Psoas muscle (tissue), 8 donors: ENCODE data around the gene EMILIN2. TPM values are rescaled to one million over a fixed set of nuclear protein-coding genes. Genes with fewer than 3 reads are reported as not detected.

ENCODE experiments used
- ATAC-seq, 4 donors: fragments of 200-7000 bp; cut with Tn5 transposase; one replicate each; pipeline ENCODE4 v1.9.1; 2020; ENCODE audit warnings: moderate library complexity in 3 of 4, mild to moderate bottlenecking in 2 of 4
- DNase-seq, 2 donors: peaks; one replicate each; pipeline ENCODE4 v3.0.0-alpha.2; 2020
- H3K27ac ChIP-seq: fragments of 200-600 bp; one replicate; pipeline ENCODE4 v1.8.0; 2022
- H3K27me3 ChIP-seq, 3 donors: fragments of 200-600 bp in 1 of 3; one replicate each; pipeline versions ENCODE4 v1.6.1 to v1.8.0; 2013 to 2022; ENCODE audit warnings: low read length in 2 of 3, mild to moderate bottlenecking in 2 of 3, moderate library complexity in 1 of 3; ENCODE audit not compliant: insufficient read depth in 3 of 3
- H3K36me3 ChIP-seq, 2 donors: fragments of 200-600 bp in 1 of 2; one replicate each; pipeline versions ENCODE4 v1.6.1 to v1.8.0; 2013 to 2022; ENCODE audit warnings: low read depth in 1 of 2, mild to moderate bottlenecking in 1 of 2, moderate library complexity in 1 of 2; ENCODE audit not compliant: insufficient read depth in 1 of 2
- H3K4me1 ChIP-seq: fragments of 200-600 bp; one replicate; pipeline ENCODE4 v1.8.0; 2022
- H3K4me3 ChIP-seq: fragments of 200-600 bp; one replicate; pipeline ENCODE4 v1.8.0; 2022; ENCODE audit warnings: mild to moderate bottlenecking
- H3K9me3 ChIP-seq: fragments of 200-600 bp; one replicate; pipeline ENCODE4 v1.8.0; 2022
- WGBS, 3 donors: extraction: QIAGEN DNeasy Blood & Tissue Kit; methylation state at CpG; one replicate each; pipeline versions ENCODE4 v1.1.6 to v1.1.7; 2013; 5-methylcytosine and 5-hydroxymethylcytosine counted together
- intact Hi-C, 2 donors: fragments of 100-400 bp; cut with DNase I; formaldehyde crosslinking; loops; one replicate each; pipeline versions ENCODE4 v1.11.0 to v1.14.2; 2022
- polyA plus RNA-seq, 3 donors: library from polyadenylated mRNA; stranded (reverse); fragments of 200-250 nt; gene quantifications; one replicate each; pipeline ENCODE4 v1.2.3, GENCODE V29; 2013
- total RNA-seq, 4 donors: library from RNA; stranded (reverse); fragmentation: NEBNext Ultra II Directional in 2 of 4; extraction: Animal tissue kit (Norgen Biotek cat#: 25700) in 2 of 4; gene quantifications; one replicate each; pipeline versions ENCODE4 v1.2.1 to v1.2.4, GENCODE V29; 2021 to 2023
- TF ChIP-seq, protein P1 (sequence below): fragments of 200-600 bp; IDR thresholded peaks from one replicate; pipeline ENCODE4 v1.8.0; 2022; ENCODE audit warnings: antibody characterized with exemption
- donor health status: healthy with polysubstance abuse.
- donor health status: DM: no; HTN: no; CAD: no; lungs with moderate emphysema.
- donor health status: Bipolar disorder and iron deficiency.
- donor health status: healthy.
- donor health status: DM: yes; HTN: yes; CAD: no.
- donor health status: DM: no; HTN: no; CAD: no.
- donor health status: DM: no; HTN: no; CAD: no.
- donor health status: DM: yes; HTN: yes; CAD: no.

Gene EMILIN2
- total and polyA plus RNA-seq, 7 donors = 0.65 to 2.9 (median 2.2) TPM

- intact Hi-C loops = no loop called here
- no peak overlapping the region for H3K27ac ChIP-seq
- 88 to 95% (median 91%) methylated on average over 12 of the region's 12 CpGs for WGBS, 3 donors
- no peaks in the 10 kb centered on the region for H3K9me3 ChIP-seq
- ATAC-seq (no peak), DNase-seq (no peak)
- H3K36me3 ChIP-seq = peaks cover 0 to 63% of the 10 kb centered on the region in 2 donors
- H3K4me1 ChIP-seq = no peaks in the 10 kb centered on the region
- H3K4me3 ChIP-seq = no peak overlapping the region
- no peaks in the 10 kb centered on the region for H3K27me3 ChIP-seq
- TF ChIP-seq, protein P1, sequence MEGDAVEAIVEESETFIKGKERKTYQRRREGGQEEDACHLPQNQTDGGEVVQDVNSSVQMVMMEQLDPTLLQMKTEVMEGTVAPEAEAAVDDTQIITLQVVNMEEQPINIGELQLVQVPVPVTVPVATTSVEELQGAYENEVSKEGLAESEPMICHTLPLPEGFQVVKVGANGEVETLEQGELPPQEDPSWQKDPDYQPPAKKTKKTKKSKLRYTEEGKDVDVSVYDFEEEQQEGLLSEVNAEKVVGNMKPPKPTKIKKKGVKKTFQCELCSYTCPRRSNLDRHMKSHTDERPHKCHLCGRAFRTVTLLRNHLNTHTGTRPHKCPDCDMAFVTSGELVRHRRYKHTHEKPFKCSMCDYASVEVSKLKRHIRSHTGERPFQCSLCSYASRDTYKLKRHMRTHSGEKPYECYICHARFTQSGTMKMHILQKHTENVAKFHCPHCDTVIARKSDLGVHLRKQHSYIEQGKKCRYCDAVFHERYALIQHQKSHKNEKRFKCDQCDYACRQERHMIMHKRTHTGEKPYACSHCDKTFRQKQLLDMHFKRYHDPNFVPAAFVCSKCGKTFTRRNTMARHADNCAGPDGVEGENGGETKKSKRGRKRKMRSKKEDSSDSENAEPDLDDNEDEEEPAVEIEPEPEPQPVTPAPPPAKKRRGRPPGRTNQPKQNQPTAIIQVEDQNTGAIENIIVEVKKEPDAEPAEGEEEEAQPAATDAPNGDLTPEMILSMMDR = no peak
These were observed 78.1 kb downstream of the EMILIN2 start for GRCh38 chr18:2924920-2925319.

DNA sequence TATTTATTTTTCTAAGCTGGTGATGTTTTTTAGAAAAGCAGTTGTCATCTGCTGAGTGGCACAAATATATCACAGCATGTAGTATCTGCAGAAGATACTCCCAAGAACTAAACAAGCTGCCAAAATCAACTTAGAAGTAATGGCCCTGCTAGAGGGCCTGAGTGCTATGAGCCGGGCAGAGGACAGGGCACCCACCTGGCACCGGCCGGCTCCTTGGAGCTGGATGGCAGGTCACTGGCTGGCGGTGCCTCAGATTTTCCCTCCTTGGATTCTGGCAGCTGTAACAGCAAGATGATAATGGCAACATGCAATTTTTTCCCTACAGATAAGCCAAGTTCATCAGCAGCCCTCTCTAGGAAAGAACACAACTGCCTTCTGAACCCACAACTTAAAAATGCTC, 79.7 kb downstream of the EMILIN2 start:
- no peaks in the 10 kb centered on the region for H3K27me3 ChIP-seq
- H3K27ac ChIP-seq = no peak overlapping the region
- no peaks in the 10 kb centered on the region for H3K9me3 ChIP-seq
- H3K36me3 ChIP-seq = peaks cover 0 to 59% of the 10 kb centered on the region in 2 donors
- intact Hi-C loops = no loop called here
- no peak overlapping the region for H3K4me3 ChIP-seq
- no peak for ATAC-seq
- no peak for DNase-seq
- 32 to 48% (median 46%) methylated on average over 4 of the region's 4 CpGs for WGBS, 3 donors
- H3K4me1 ChIP-seq = no peaks in the 10 kb centered on the region
- TF ChIP-seq, protein P1 = no peak

- H3K36me3 ChIP-seq = peaks cover 0 to 59% of the 10 kb centered on the region in 2 donors
- H3K27me3 ChIP-seq = no peaks in the 10 kb centered on the region
- no peak overlapping the region for H3K4me3 ChIP-seq
- WGBS, 3 donors = 86 to 91% (median 88%) methylated on average over 8 of the region's 8 CpGs
- TF ChIP-seq, protein P1 = no peak
- no peaks in the 10 kb centered on the region for H3K9me3 ChIP-seq
- DNase-seq (no peak), ATAC-seq (no peak)
- no peak overlapping the region for H3K27ac ChIP-seq
- intact Hi-C loops = no loop called here
- H3K4me1 ChIP-seq = no peaks in the 10 kb centered on the region
These were observed 80.9 kb downstream of the EMILIN2 start for GRCh38 chr18:2927745-2928144.

GRCh38 chr18:2932247-2933181, 85.7 kb downstream of the EMILIN2 start:
- no peaks in the 10 kb centered on the region for H3K4me1 ChIP-seq
- DNase-seq (no peak), ATAC-seq (peak; percentile 49 to 82 (median 62))
- H3K27me3 ChIP-seq = no peaks in the 10 kb centered on the region
- H3K9me3 ChIP-seq = no peaks in the 10 kb centered on the region
- 40 to 47% (median 41%) methylated on average over 10 of the region's 10 CpGs for WGBS, 3 donors
- no peak overlapping the region for H3K4me3 ChIP-seq
- TF ChIP-seq, protein P1 = peak; percentile 82
- peaks cover 0 to 58% of the 10 kb centered on the region in 2 donors for H3K36me3 ChIP-seq
- H3K27ac ChIP-seq = no peak overlapping the region
- intact Hi-C loops = loop anchor here in 1 of 2 donors (2.0 to 5.0 kb wide), 3 partner anchors 55 to 200 kb away; no protein-coding TSS in a partner anchor
